Measurements from ENCODE around the gene PTPRT. TPM values are rescaled to one million over a fixed set of nuclear protein-coding genes. Genes with fewer than 3 reads are reported as not detected.

Gene PTPRT
- total RNA-seq, 2 experiments from 2014 or later = not detected

GRCh38 chr20:42181064-42181463, 1008.6 kb downstream of the PTPRT start:
- no peaks in the 10 kb centered on the region for H3K27me3 Mint-ChIP-seq
- H3K4me3 Mint-ChIP-seq = no peak overlapping the region
- DNase-seq (no peak), ATAC-seq (ENCODE audit: low read depth) (no peak)
- H3K36me3 Mint-ChIP-seq = no peaks in the 10 kb centered on the region
- peaks cover 1% of the 10 kb centered on the region for H3K9me3 Mint-ChIP-seq
- POLR2A ChIA-PET = no interaction called here
- no peaks in the 10 kb centered on the region for H3K4me1 Mint-ChIP-seq
- no peak overlapping the region for H3K27ac Mint-ChIP-seq

- no peak overlapping the region for H3K27ac Mint-ChIP-seq
- no peak overlapping the region for H3K4me3 Mint-ChIP-seq
- H3K4me1 Mint-ChIP-seq = no peaks in the 10 kb centered on the region
- H3K36me3 Mint-ChIP-seq = no peaks in the 10 kb centered on the region
- H3K27me3 Mint-ChIP-seq = no peaks in the 10 kb centered on the region
- ATAC-seq (ENCODE audit: low read depth) (no peak), DNase-seq (no peak)
- POLR2A ChIA-PET = no interaction called here
- H3K9me3 Mint-ChIP-seq = peaks cover 1% of the 10 kb centered on the region
Measured at GRCh38 chr20:42179768-42180167, 1009.9 kb downstream of the PTPRT start.

- peaks cover 1% of the 10 kb centered on the region for H3K9me3 Mint-ChIP-seq
- H3K4me3 Mint-ChIP-seq = no peak overlapping the region
- H3K4me1 Mint-ChIP-seq = no peaks in the 10 kb centered on the region
- no peak for ATAC-seq (ENCODE audit: low read depth)
- H3K36me3 Mint-ChIP-seq = no peaks in the 10 kb centered on the region
- DNase-seq = no peak
- peaks cover 2% of the 10 kb centered on the region for H3K27me3 Mint-ChIP-seq
- H3K27ac Mint-ChIP-seq = no peak overlapping the region
- POLR2A ChIA-PET = no interaction called here
Measured at GRCh38 chr20:42173440-42173839, 1016.3 kb downstream of the PTPRT start.

- no peak for DNase-seq
- Mint-ChIP-seq H3K27ac (no peak overlapping the region), H3K9me3 (no peaks in the 10 kb centered on the region), H3K4me3 (no peak overlapping the region), H3K36me3 (no peaks in the 10 kb centered on the region), H3K27me3 (peaks cover 2% of the 10 kb centered on the region), H3K4me1 (no peaks in the 10 kb centered on the region)
- ATAC-seq (ENCODE audit: low read depth) = no peak
- POLR2A ChIA-PET = no interaction called here
Measured at GRCh38 chr20:42164121-42164890, 1025.4 kb downstream of the PTPRT start.

GRCh38 chr20:42161228-42161829, 1028.4 kb downstream of the PTPRT start:
- Mint-ChIP-seq H3K4me1 (no peaks in the 10 kb centered on the region), H3K27me3 (peaks cover 2% of the 10 kb centered on the region), H3K4me3 (no peak overlapping the region), H3K9me3 (no peaks in the 10 kb centered on the region), H3K27ac (no peak overlapping the region), H3K36me3 (no peaks in the 10 kb centered on the region)
- DNase-seq = no peak
- ATAC-seq (ENCODE audit: low read depth) = no peak
- POLR2A ChIA-PET = no interaction called here

- peaks cover 2% of the 10 kb centered on the region for H3K27me3 Mint-ChIP-seq
Measured at GRCh38 chr20:42159808-42160207, 1029.9 kb downstream of the PTPRT start.

GRCh38 chr20:42158272-42158671, 1031.4 kb downstream of the PTPRT start:
- no peaks in the 10 kb centered on the region for H3K9me3 Mint-ChIP-seq
- H3K27me3 Mint-ChIP-seq = peaks cover 2% of the 10 kb centered on the region
- POLR2A ChIA-PET = no interaction called here
- no peaks in the 10 kb centered on the region for H3K4me1 Mint-ChIP-seq
- H3K4me3 Mint-ChIP-seq = no peak overlapping the region
- no peaks in the 10 kb centered on the region for H3K36me3 Mint-ChIP-seq
- no peak for DNase-seq
- ATAC-seq (ENCODE audit: low read depth) = no peak
- no peak overlapping the region for H3K27ac Mint-ChIP-seq

More at GRCh38 chr20:42159808-42160207, 1029.9 kb downstream of the PTPRT start:
- DNase-seq = no peak
- POLR2A ChIA-PET = interaction anchor here (0.6 kb wide), 1 partner anchor 571 kb away, joined by 3 read pairs; no protein-coding TSS in a partner anchor
- H3K36me3 Mint-ChIP-seq = no peaks in the 10 kb centered on the region
- H3K4me3 Mint-ChIP-seq = no peak overlapping the region
- H3K27ac Mint-ChIP-seq = no peak overlapping the region
- no peaks in the 10 kb centered on the region for H3K4me1 Mint-ChIP-seq
- ATAC-seq (ENCODE audit: low read depth) = no peak
- no peaks in the 10 kb centered on the region for H3K9me3 Mint-ChIP-seq

- no peak overlapping the region for H3K27ac Mint-ChIP-seq
- H3K27me3 Mint-ChIP-seq = no peaks in the 10 kb centered on the region
- H3K36me3 Mint-ChIP-seq = no peaks in the 10 kb centered on the region
- no peaks in the 10 kb centered on the region for H3K4me1 Mint-ChIP-seq
- H3K4me3 Mint-ChIP-seq = no peak overlapping the region
- ATAC-seq (ENCODE audit: low read depth) (no peak), DNase-seq (no peak)
- POLR2A ChIA-PET = no interaction called here
- H3K9me3 Mint-ChIP-seq = no peaks in the 10 kb centered on the region
Measured at GRCh38 chr20:42155586-42155985, 1034.1 kb downstream of the PTPRT start.

- Mint-ChIP-seq H3K4me3 (no peak overlapping the region), H3K4me1 (no peaks in the 10 kb centered on the region), H3K36me3 (no peaks in the 10 kb centered on the region), H3K9me3 (no peaks in the 10 kb centered on the region), H3K27me3 (no peaks in the 10 kb centered on the region), H3K27ac (no peak overlapping the region)
- ATAC-seq (ENCODE audit: low read depth) (no peak), DNase-seq (no peak)
- POLR2A ChIA-PET = no interaction called here
Measured at GRCh38 chr20:42152575-42152974, 1037.1 kb downstream of the PTPRT start.

- ATAC-seq (ENCODE audit: low read depth) = no peak
- no peak for DNase-seq
- H3K27ac Mint-ChIP-seq = no peak overlapping the region
- peaks cover 2% of the 10 kb centered on the region for H3K9me3 Mint-ChIP-seq
- POLR2A ChIA-PET = no interaction called here
- no peaks in the 10 kb centered on the region for H3K27me3 Mint-ChIP-seq
- no peaks in the 10 kb centered on the region for H3K4me1 Mint-ChIP-seq
- no peak overlapping the region for H3K4me3 Mint-ChIP-seq
- H3K36me3 Mint-ChIP-seq = no peaks in the 10 kb centered on the region
Measured at GRCh38 chr20:42150230-42150629, 1039.5 kb downstream of the PTPRT start.

GRCh38 chr20:42138729-42139128, 1051.0 kb downstream of the PTPRT start:
- ATAC-seq (ENCODE audit: low read depth) = no peak
- no peaks in the 10 kb centered on the region for H3K27me3 Mint-ChIP-seq
- DNase-seq = no peak
- H3K4me1 Mint-ChIP-seq = no peaks in the 10 kb centered on the region
- no peak overlapping the region for H3K4me3 Mint-ChIP-seq
- no peak overlapping the region for H3K27ac Mint-ChIP-seq
- POLR2A ChIA-PET = no interaction called here
- H3K9me3 Mint-ChIP-seq = peaks cover 2% of the 10 kb centered on the region
- H3K36me3 Mint-ChIP-seq = no peaks in the 10 kb centered on the region

- ATAC-seq (ENCODE audit: low read depth) = no peak
- Mint-ChIP-seq H3K27ac (no peak overlapping the region), H3K36me3 (no peaks in the 10 kb centered on the region), H3K9me3 (no peaks in the 10 kb centered on the region), H3K4me1 (no peaks in the 10 kb centered on the region), H3K4me3 (no peak overlapping the region), H3K27me3 (no peaks in the 10 kb centered on the region)
- no peak for DNase-seq
- POLR2A ChIA-PET = no interaction called here
Measured at GRCh38 chr20:42134265-42135098, 1055.2 kb downstream of the PTPRT start.

- no peak overlapping the region for H3K4me3 Mint-ChIP-seq
- ATAC-seq (ENCODE audit: low read depth) = no peak
- no peaks in the 10 kb centered on the region for H3K27me3 Mint-ChIP-seq
- H3K36me3 Mint-ChIP-seq = no peaks in the 10 kb centered on the region
- no peaks in the 10 kb centered on the region for H3K4me1 Mint-ChIP-seq
- DNase-seq = no peak
- H3K9me3 Mint-ChIP-seq = no peaks in the 10 kb centered on the region
- POLR2A ChIA-PET = no interaction called here
- no peak overlapping the region for H3K27ac Mint-ChIP-seq
Measured at GRCh38 chr20:42130810-42131596, 1058.7 kb downstream of the PTPRT start.

Data from activated naive CD8-positive, alpha-beta T cell treated with anti-CD3 and anti-CD28 coated beads, Interleukin-2, amount 10 ng/mL, durations not matched to agents 7 days and 5 days (primary cell).